Erythroblast (primary cell): ENCODE results near the gene CCDC183.
A peak's percentile ranks its signal among the peaks of the same experiment; 100 is the strongest.

Experiments
- DNase-seq, 2 experiments: peaks; one replicate each; lab custom pipeline; 2025; lab: John Stamatoyannopoulos, UW
- GATA1 ChIP-seq: IDR thresholded peaks from 2 replicates; pipeline ENCODE4 v1.6.1; 2011; ENCODE audit warnings: low read depth, mild to moderate bottlenecking, control low read depth, low read length, moderate library complexity
- POLR2A ChIP-seq: IDR thresholded peaks from 2 replicates; pipeline ENCODE4 v1.6.1; 2011; ENCODE audit warnings: mild to moderate bottlenecking, low read length

Gene CCDC183

GRCh38 chr9:136796238-136796774 lies at the start of gene CCDC183:
CCDC183 (plus strand) TSS chr9:136796338; CDS start chr9:136796398, 60 bp downstream.
- TF ChIP-seq POLR2A (no peak), GATA1 (no peak)
- no peak for DNase-seq

- no peak for TF ChIP-seq GATA1
- no peak for DNase-seq
These were observed 49.5 kb upstream of the CCDC183 start for GRCh38 chr9:136746621-136747020.

- DNase-seq = no peak
- TF ChIP-seq POLR2A (no peak), GATA1 (no peak)
These were observed 48.7 kb upstream of the CCDC183 start for GRCh38 chr9:136747161-136748060.

- DNase-seq = no peak
These were observed 47.9 kb upstream of the CCDC183 start, which contains the start of gene LCN6 for GRCh38 chr9:136748201-136748600. LCN6 (minus strand) TSS chr9:136748525; CDS start chr9:136748483, 42 bp downstream.

GRCh38 chr9:136748666-136749611 lies 47.2 kb upstream of the CCDC183 start:
- TF ChIP-seq POLR2A = no peak
- TF ChIP-seq GATA1 = no peak
- no peak for DNase-seq

More at GRCh38 chr9:136748201-136748600, 47.9 kb upstream of the CCDC183 start, which contains the start of gene LCN6:
- TF ChIP-seq GATA1 (no peak), POLR2A (no peak)

GRCh38 chr9:136750526-136750925 lies 45.6 kb upstream of the CCDC183 start:
- TF ChIP-seq POLR2A = no peak
- TF ChIP-seq GATA1 = no peak
- DNase-seq = no peak

- TF ChIP-seq POLR2A (no peak), GATA1 (no peak)
These were observed 44.9 kb upstream of the CCDC183 start for GRCh38 chr9:136751244-136751643.

GRCh38 chr9:136751814-136752213 lies 44.3 kb upstream of the CCDC183 start:
- no peak for DNase-seq
- TF ChIP-seq POLR2A (no peak), GATA1 (no peak)

More at GRCh38 chr9:136751244-136751643, 44.9 kb upstream of the CCDC183 start:
- DNase-seq = no peak

- DNase-seq = no peak
- TF ChIP-seq POLR2A (no peak), GATA1 (no peak)
These were observed 42.6 kb upstream of the CCDC183 start for GRCh38 chr9:136753371-136754058.

GRCh38 chr9:136754059-136754572 lies 42.0 kb upstream of the CCDC183 start:
- TF ChIP-seq GATA1 = no peak
- no peak for TF ChIP-seq POLR2A
- DNase-seq = no peak

- DNase-seq = no peak
These were observed 41.4 kb upstream of the CCDC183 start for GRCh38 chr9:136754626-136755301.

GRCh38 chr9:136755302-136756133 lies 40.6 kb upstream of the CCDC183 start:
- peak in 1 of 2 experiments; percentile 34 for DNase-seq

More at GRCh38 chr9:136754626-136755301, 41.4 kb upstream of the CCDC183 start:
- no peak for TF ChIP-seq POLR2A
- no peak for TF ChIP-seq GATA1

- peak; percentile 23 to 51 for DNase-seq
- TF ChIP-seq POLR2A (no peak), GATA1 (no peak)
These were observed 40.1 kb upstream of the CCDC183 start for GRCh38 chr9:136756134-136756438.
